ENCODE results near the gene ISCA2.

ISCA2 gene

DNA sequence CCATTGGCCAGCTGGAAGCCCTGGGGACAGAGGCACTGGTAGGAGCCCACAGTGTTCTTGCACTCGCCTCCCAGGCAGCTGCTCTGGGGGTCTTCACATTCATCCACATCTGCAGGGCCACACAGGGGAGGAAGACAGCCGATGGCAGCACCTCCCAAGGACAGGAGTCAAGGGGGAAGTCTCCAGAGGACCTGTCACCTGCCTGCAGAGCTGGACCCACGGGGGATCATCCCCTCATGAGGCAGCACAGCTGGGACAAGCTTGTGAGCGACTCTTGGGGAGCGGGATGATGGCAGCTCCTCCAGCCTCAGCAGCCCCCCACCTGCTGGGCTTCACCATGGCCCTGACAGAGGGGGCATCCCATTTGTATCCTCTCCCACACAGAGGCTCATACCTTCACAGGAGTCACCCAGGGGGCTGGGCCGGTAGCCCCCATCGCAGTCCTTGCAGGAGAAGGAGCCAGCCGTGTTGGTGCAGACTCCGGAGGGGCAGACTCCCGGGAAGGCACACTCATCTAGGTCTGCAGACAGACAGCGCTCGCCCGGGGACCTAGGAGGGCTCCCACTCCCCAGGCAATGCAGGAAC, 15.4 kb downstream of the ISCA2 start:
- Histone ChIP-seq H3K27me3 (replicated peaks; ENCODE audit: insufficient read depth, low read length) (peaks cover 43% of the 10 kb centered on the region), H3K79me2 (ENCODE audit: low read length) (no peaks in the 10 kb centered on the region), H3K27ac (ENCODE audit: low read length) (no peak overlapping the region), H3F3A (ENCODE audit: insufficient read depth, low read length) (no peaks in the 10 kb centered on the region), H4K20me1 (ENCODE audit: insufficient read depth, low read length) (no peaks in the 10 kb centered on the region), H2AFZ (ENCODE audit: low read length) (no peak overlapping the region), H3K9ac (ENCODE audit: low read length) (no peak overlapping the region), H3K36me3 (replicated peaks; ENCODE audit: insufficient read depth, low read length) (no peaks in the 10 kb centered on the region), H3K4me3 (ENCODE audit: low read length) (no peak overlapping the region), H3K9me3 (replicated peaks; ENCODE audit: insufficient read depth, low read length) (no peaks in the 10 kb centered on the region), H3K4me1 (ENCODE audit: low read length) (no peaks in the 10 kb centered on the region), H3K9me2 (replicated peaks; ENCODE audit: insufficient read depth, low read length) (no peaks in the 10 kb centered on the region), H3K4me2 (ENCODE audit: low read depth, low read length) (no peak overlapping the region)
- DNase-seq = no peak
- no peak for TF ChIP-seq EZH2 (optimal IDR thresholded peaks at IDR 0.05; ENCODE audit: low read depth, low read length)

DNA sequence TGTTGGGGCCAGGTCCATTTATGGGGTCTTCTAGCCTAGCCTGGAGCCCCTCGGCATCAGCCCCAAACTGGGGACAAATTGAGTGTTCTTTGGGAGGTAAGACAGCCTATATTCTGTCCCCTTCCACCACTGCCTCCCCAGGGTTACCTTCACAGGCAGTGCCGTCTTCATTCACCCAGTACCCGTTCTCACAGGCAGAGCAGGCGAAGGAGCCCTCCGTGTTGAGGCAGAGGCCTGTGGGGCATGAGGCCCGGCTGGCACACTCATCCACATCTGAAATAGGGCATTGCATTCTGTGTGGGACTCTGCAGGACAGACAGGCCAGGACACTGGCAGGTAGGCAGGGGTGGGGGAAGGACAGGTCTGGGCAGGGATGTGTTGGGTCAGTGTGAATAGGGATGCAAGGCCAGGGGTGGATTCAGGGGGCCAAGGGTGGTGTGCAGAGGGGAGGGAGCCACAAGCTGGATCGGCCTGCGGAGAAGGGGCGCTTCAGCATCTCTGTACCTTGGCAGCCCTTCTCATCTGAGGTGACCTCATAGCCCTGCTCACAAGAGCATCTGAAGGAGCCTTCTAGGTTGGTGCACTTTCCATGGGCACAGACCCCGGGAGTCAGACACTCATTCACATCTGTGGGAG, 16.1 kb downstream of the ISCA2 start:
- H3K4me2 ChIP-seq (ENCODE audit: low read depth, low read length) = no peak overlapping the region
- no peak overlapping the region for H3K27ac ChIP-seq (ENCODE audit: low read length)
- no peaks in the 10 kb centered on the region for H3K9me2 ChIP-seq (replicated peaks; ENCODE audit: insufficient read depth, low read length)
- H2AFZ ChIP-seq (ENCODE audit: low read length) = no peak overlapping the region
- H3K4me3 ChIP-seq (ENCODE audit: low read length) = no peak overlapping the region
- H3K9ac ChIP-seq (ENCODE audit: low read length) = no peak overlapping the region
- no peaks in the 10 kb centered on the region for H4K20me1 ChIP-seq (ENCODE audit: insufficient read depth, low read length)
- no peaks in the 10 kb centered on the region for H3K4me1 ChIP-seq (ENCODE audit: low read length)
- H3K79me2 ChIP-seq (ENCODE audit: low read length) = no peaks in the 10 kb centered on the region
- no peaks in the 10 kb centered on the region for H3K9me3 ChIP-seq (replicated peaks; ENCODE audit: insufficient read depth, low read length)
- no peaks in the 10 kb centered on the region for H3F3A ChIP-seq (ENCODE audit: insufficient read depth, low read length)
- DNase-seq = no peak
- H3K36me3 ChIP-seq (replicated peaks; ENCODE audit: insufficient read depth, low read length) = no peaks in the 10 kb centered on the region
- H3K27me3 ChIP-seq (replicated peaks; ENCODE audit: insufficient read depth, low read length) = peaks cover 43% of the 10 kb centered on the region
- no peak for TF ChIP-seq EZH2 (optimal IDR thresholded peaks at IDR 0.05; ENCODE audit: low read depth, low read length)
- no peak for TF ChIP-seq EZH2phosphoT487 (IDR thresholded peaks at IDR 0.05; ENCODE audit: low read length)
- TF ChIP-seq, protein P1, sequence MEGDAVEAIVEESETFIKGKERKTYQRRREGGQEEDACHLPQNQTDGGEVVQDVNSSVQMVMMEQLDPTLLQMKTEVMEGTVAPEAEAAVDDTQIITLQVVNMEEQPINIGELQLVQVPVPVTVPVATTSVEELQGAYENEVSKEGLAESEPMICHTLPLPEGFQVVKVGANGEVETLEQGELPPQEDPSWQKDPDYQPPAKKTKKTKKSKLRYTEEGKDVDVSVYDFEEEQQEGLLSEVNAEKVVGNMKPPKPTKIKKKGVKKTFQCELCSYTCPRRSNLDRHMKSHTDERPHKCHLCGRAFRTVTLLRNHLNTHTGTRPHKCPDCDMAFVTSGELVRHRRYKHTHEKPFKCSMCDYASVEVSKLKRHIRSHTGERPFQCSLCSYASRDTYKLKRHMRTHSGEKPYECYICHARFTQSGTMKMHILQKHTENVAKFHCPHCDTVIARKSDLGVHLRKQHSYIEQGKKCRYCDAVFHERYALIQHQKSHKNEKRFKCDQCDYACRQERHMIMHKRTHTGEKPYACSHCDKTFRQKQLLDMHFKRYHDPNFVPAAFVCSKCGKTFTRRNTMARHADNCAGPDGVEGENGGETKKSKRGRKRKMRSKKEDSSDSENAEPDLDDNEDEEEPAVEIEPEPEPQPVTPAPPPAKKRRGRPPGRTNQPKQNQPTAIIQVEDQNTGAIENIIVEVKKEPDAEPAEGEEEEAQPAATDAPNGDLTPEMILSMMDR (IDR thresholded peaks at IDR 0.05; ENCODE audit: low read length) = no peak

DNA sequence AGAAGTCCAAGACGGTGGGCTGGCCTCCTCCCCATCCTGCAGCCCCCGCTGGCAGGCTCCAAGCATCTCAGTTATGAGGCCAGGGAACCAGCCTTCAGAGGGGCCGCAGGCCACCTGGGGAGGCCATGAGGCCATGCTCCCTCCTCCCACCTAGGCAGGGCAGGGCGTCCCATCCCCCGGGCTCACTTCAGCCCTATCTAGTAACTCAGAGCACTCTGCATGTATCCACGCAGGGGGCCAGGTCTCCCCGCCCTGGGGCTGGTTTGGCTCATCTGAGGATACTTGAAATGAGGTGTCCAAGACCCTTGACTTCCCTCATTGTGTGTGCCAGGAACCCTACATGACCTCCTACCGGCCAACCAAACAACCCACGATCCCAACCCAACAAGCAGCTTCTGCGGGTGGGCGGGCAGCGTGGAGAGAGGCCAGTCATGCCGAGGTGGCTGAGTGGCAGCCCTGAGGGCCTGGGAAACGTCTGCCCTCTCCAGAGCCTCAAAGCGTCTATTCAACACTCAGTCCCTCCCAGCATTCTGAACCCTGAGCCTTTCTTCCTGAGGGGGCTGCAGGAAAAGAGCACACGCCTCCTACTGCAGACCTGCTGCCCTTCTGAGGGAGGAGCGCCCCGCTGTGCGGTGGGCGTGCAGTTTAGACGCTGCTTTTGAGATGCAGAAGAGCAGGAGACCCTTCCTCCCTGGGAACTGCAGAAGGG, 16.8 kb downstream of the ISCA2 start:
- Histone ChIP-seq H3K36me3 (replicated peaks; ENCODE audit: insufficient read depth, low read length) (no peaks in the 10 kb centered on the region), H3K4me1 (ENCODE audit: low read length) (no peaks in the 10 kb centered on the region), H4K20me1 (ENCODE audit: insufficient read depth, low read length) (no peaks in the 10 kb centered on the region), H3K79me2 (ENCODE audit: low read length) (no peaks in the 10 kb centered on the region), H3K9me3 (replicated peaks; ENCODE audit: insufficient read depth, low read length) (no peaks in the 10 kb centered on the region), H3K4me2 (ENCODE audit: low read depth, low read length) (no peak overlapping the region), H3K9me2 (replicated peaks; ENCODE audit: insufficient read depth, low read length) (no peaks in the 10 kb centered on the region), H3K27ac (ENCODE audit: low read length) (no peak overlapping the region), H3K4me3 (ENCODE audit: low read length) (no peak overlapping the region), H3F3A (ENCODE audit: insufficient read depth, low read length) (no peaks in the 10 kb centered on the region), H3K9ac (ENCODE audit: low read length) (no peak overlapping the region), H3K27me3 (replicated peaks; ENCODE audit: insufficient read depth, low read length) (peaks cover 44% of the 10 kb centered on the region), H2AFZ (ENCODE audit: low read length) (no peak overlapping the region)
- no peak for DNase-seq
- TF ChIP-seq, protein P1 (IDR thresholded peaks at IDR 0.05; ENCODE audit: low read length) = no peak
- no peak for TF ChIP-seq EZH2phosphoT487 (IDR thresholded peaks at IDR 0.05; ENCODE audit: low read length)
- TF ChIP-seq EZH2 (optimal IDR thresholded peaks at IDR 0.05; ENCODE audit: low read depth, low read length) = no peak
